WTC11 (cell line): ENCODE data around the gene CCDC87. TPM values are rescaled to one million over a fixed set of nuclear protein-coding genes. Genes with fewer than 3 reads are reported as not detected.
"Not testable (repeated sequence)": the region's sequence is repeated elsewhere in the genome, so short reads cannot be mapped to it uniquely, and the experiment has no call there.

Experiments used
- ATAC-seq: fragments of 200-7000 bp; cut with Tn5 transposase; 2 replicates; pipeline ENCODE4 v1.10.0; 2021; ENCODE audit warnings: mild to moderate bottlenecking, moderate library complexity
- CTCF ChIA-PET: fragments of 300-600 bp; sonication (Branson Sonifier 250); formaldehyde crosslinking; loops from one replicate; lab custom pipeline; 2021; ENCODE audit warnings: antibody characterized with exemption; lab: Charles Lee
- POLR2A ChIA-PET: fragments of 350-600 bp; sonication (Branson Sonifier 250); formaldehyde crosslinking; loops from one replicate; lab custom pipeline; 2021; ENCODE audit warnings: antibody characterized with exemption; lab: Charles Lee
- DNase-seq: peaks from one replicate; pipeline ENCODE4 v3.0.0; 2021; ENCODE audit warnings: low spot score
- H3K27ac Mint-ChIP-seq: 2 replicates; pipeline ENCODE4 v1.8.0; 2021; ENCODE audit warnings: mixed read lengths
- H3K27me3 Mint-ChIP-seq: 2 replicates; pipeline ENCODE4 v1.8.0; 2021; ENCODE audit warnings: low read depth, mild to moderate bottlenecking, moderate library complexity, mixed read lengths
- H3K36me3 Mint-ChIP-seq: 2 replicates; pipeline ENCODE4 v1.8.0; 2021; ENCODE audit warnings: mixed read lengths
- H3K4me1 Mint-ChIP-seq: 2 replicates; pipeline ENCODE4 v1.8.0; 2022; ENCODE audit warnings: mixed read lengths
- H3K4me3 Mint-ChIP-seq: 2 replicates; pipeline ENCODE4 v1.8.0; 2021; ENCODE audit warnings: mild to moderate bottlenecking, moderate library complexity, mixed read lengths
- H3K9me3 Mint-ChIP-seq: 2 replicates; pipeline ENCODE4 v1.8.0; 2021; ENCODE audit warnings: mixed read lengths
- ESRRA ChIP-seq: sonication (generic); formaldehyde crosslinking; IDR thresholded peaks from 2 replicates; pipeline ENCODE4 v1.8.1; 2022; ENCODE audit warnings: mild to moderate bottlenecking, missing genetic modification reagents, borderline replicate concordance
- FOXP1 ChIP-seq: sonication (generic); formaldehyde crosslinking; IDR thresholded peaks from 2 replicates; pipeline ENCODE4 v1.8.0; 2022; ENCODE audit warnings: missing genetic modification reagents, mild to moderate bottlenecking, moderate library complexity, borderline replicate concordance
- MXD4 ChIP-seq: fragments of 250-450 bp; sonication (Bioruptor Pico); IDR thresholded peaks from 2 replicates; pipeline ENCODE4 v1.8.0; 2021; ENCODE audit warnings: mild to moderate bottlenecking, moderate library complexity, borderline replicate concordance
- NFYB ChIP-seq: sonication (generic); formaldehyde crosslinking; conservative IDR thresholded peaks from 2 replicates; pipeline ENCODE4 v1.8.0; 2022; ENCODE audit warnings: low read depth, missing genetic modification reagents
- NR2C2 ChIP-seq: sonication (generic); formaldehyde crosslinking; IDR thresholded peaks from 2 replicates; pipeline ENCODE4 v1.8.0; 2022; ENCODE audit warnings: mild to moderate bottlenecking, missing genetic modification reagents
- SP1 ChIP-seq: sonication (generic); formaldehyde crosslinking; conservative IDR thresholded peaks from 2 replicates; pipeline ENCODE4 v1.8.1; 2022; ENCODE audit warnings: missing genetic modification reagents
- TCF7 ChIP-seq: sonication (generic); formaldehyde crosslinking; IDR thresholded peaks from 2 replicates; pipeline ENCODE4 v1.8.0; 2022; ENCODE audit warnings: mild to moderate bottlenecking, low read depth, missing genetic modification reagents, moderate library complexity
- ZNF416 ChIP-seq: fragments of 250-450 bp; sonication (Bioruptor Pico); IDR thresholded peaks from 2 replicates; pipeline ENCODE4 v1.9.0; 2021; ENCODE audit warnings: mild to moderate bottlenecking, inconsistent platforms
- total RNA-seq: library from RNA; stranded (reverse); gene quantifications from 3 replicates; pipeline ENCODE4 v1.2.3, GENCODE V29; 2021
- TF ChIP-seq, protein P1 (sequence below): sonication (generic); formaldehyde crosslinking; IDR thresholded peaks from 2 replicates; pipeline ENCODE4 v1.8.1; 2023; ENCODE audit warnings: mild to moderate bottlenecking, missing genetic modification reagents
- TF ChIP-seq, protein P2 (sequence below): sonication (generic); formaldehyde crosslinking; IDR thresholded peaks from 2 replicates; pipeline ENCODE4 v1.8.1; 2022; ENCODE audit warnings: low read depth, missing genetic modification reagents, borderline replicate concordance
- TF ChIP-seq, protein P3 (sequence below): sonication (generic); formaldehyde crosslinking; IDR thresholded peaks from 2 replicates; pipeline ENCODE4 v1.8.0; 2022; ENCODE audit warnings: mild to moderate bottlenecking, missing genetic modification reagents
- TF ChIP-seq, protein P4 (sequence below): sonication (generic); formaldehyde crosslinking; IDR thresholded peaks from 2 replicates; pipeline ENCODE4 v1.8.0; 2022; ENCODE audit warnings: mild to moderate bottlenecking, missing genetic modification reagents
- TF ChIP-seq, protein P5 (sequence below): sonication (generic); formaldehyde crosslinking; IDR thresholded peaks from 2 replicates; pipeline ENCODE4 v1.8.0; 2022; ENCODE audit warnings: missing genetic modification reagents

Gene CCDC87
- total RNA-seq, 1 experiment from 2014 or later: 0.85 TPM

DNA sequence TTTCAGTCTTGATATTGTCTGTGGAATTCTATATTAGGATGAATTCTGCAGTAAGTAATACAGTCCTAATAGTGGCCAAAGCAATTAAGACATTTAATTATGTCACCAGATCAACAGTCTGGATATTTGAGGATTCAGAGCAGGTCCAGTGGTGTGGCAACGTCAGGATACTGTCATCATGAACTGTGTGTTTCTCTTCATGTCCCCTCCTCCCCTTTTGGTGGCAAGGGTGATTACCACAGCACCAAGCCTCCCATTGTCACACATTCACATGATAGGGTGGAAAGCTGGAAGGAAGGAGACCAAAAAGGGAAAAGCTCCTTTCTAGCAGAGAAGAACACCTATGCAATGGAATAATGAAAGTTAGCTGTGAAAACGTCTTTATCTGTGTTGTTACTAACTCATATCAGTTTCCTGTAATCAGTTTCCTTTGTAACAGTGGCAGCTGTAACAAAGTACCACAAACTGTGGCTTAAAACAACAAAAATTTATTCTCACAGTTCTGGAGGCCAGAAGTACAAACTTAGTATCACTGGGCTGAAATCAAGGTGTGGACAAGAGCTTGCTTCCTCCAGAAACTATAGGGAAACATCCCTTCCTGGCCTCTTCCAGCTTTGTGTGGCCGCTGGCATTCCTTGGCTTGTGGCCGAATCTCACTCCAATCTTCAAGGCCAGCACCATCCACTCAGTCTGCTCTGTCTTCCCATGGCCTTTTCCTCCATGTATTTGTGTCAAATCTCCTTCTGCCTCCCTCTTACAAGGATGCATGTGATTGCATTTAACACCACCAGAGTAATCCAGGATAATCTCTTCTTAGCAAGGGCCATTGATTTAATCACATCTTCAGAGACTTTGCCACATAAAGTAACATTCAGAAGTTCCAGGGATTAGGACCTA, 17.1 kb upstream of the CCDC87 start (continued):
- TF ChIP-seq NR2C2 (CRISPR knock-in tag) (no peak), MXD4 (CRISPR knock-in tag) (no peak), TCF7 (CRISPR knock-in tag) (no peak), FOXP1 (CRISPR knock-in tag) (no peak)

DNA sequence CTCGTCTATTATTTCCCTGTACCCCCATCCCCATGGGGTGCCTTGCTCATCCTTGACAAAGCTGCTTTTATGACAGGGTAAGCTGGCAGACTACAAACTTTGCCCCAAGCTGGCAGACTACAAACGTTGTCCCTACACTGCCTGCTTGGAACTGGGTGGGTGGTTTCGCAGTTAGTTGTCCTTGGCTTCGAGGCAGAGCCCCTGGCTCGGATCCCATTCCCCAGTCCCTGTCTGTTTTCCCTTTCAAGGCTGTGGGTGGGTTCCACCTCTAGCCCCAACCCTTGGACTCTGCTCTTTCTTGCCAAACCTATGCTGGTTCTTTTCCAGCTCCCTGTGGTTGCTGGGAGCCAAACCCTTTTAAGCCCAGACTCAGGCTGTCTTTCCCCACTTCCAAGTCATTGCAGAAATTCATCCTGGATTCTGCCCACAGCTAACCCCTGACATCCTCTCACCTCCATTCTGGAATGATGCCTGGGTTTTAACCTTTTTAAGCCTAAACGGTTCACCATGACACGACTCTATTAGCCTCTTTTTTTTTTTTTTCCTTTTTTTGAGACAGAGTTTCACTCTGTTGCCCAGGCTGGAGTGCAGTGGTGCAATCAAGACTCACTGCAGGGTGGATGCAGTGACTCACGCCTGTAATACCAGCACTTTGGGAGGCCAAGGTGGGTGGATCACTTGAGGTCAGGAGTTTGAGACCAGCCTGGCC, 14.4 kb upstream of the CCDC87 start:
- ChIA-PET CTCF (no interaction called here), POLR2A (interaction anchor here (1.0 kb wide), 1 partner anchor 26 kb away, joined by 3 read pairs; no protein-coding TSS in a partner anchor)
- ATAC-seq: no peak
- Mint-ChIP-seq H3K4me3 (no peak overlapping the region), H3K27ac (no peak overlapping the region), H3K9me3 (peaks cover 5% of the 10 kb centered on the region), H3K36me3 (peaks cover 15% of the 10 kb centered on the region), H3K27me3 (no peaks in the 10 kb centered on the region; the same call in 1 of the 2 replicates), H3K4me1 (no peaks in the 10 kb centered on the region)
- DNase-seq: no peak
- TF ChIP-seq, protein P1, sequence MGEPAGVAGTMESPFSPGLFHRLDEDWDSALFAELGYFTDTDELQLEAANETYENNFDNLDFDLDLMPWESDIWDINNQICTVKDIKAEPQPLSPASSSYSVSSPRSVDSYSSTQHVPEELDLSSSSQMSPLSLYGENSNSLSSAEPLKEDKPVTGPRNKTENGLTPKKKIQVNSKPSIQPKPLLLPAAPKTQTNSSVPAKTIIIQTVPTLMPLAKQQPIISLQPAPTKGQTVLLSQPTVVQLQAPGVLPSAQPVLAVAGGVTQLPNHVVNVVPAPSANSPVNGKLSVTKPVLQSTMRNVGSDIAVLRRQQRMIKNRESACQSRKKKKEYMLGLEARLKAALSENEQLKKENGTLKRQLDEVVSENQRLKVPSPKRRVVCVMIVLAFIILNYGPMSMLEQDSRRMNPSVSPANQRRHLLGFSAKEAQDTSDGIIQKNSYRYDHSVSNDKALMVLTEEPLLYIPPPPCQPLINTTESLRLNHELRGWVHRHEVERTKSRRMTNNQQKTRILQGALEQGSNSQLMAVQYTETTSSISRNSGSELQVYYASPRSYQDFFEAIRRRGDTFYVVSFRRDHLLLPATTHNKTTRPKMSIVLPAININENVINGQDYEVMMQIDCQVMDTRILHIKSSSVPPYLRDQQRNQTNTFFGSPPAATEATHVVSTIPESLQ: no peak
- TF ChIP-seq, protein P2, sequence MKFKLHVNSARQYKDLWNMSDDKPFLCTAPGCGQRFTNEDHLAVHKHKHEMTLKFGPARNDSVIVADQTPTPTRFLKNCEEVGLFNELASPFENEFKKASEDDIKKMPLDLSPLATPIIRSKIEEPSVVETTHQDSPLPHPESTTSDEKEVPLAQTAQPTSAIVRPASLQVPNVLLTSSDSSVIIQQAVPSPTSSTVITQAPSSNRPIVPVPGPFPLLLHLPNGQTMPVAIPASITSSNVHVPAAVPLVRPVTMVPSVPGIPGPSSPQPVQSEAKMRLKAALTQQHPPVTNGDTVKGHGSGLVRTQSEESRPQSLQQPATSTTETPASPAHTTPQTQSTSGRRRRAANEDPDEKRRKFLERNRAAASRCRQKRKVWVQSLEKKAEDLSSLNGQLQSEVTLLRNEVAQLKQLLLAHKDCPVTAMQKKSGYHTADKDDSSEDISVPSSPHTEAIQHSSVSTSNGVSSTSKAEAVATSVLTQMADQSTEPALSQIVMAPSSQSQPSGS (CRISPR knock-in tag): no peak
- TF ChIP-seq, protein P3, sequence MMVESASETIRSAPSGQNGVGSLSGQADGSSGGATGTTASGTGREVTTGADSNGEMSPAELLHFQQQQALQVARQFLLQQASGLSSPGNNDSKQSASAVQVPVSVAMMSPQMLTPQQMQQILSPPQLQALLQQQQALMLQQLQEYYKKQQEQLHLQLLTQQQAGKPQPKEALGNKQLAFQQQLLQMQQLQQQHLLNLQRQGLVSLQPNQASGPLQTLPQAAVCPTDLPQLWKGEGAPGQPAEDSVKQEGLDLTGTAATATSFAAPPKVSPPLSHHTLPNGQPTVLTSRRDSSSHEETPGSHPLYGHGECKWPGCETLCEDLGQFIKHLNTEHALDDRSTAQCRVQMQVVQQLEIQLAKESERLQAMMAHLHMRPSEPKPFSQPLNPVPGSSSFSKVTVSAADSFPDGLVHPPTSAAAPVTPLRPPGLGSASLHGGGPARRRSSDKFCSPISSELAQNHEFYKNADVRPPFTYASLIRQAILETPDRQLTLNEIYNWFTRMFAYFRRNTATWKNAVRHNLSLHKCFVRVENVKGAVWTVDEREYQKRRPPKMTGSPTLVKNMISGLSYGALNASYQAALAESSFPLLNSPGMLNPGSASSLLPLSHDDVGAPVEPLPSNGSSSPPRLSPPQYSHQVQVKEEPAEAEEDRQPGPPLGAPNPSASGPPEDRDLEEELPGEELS (CRISPR knock-in tag): no peak
- TF ChIP-seq SP1 (CRISPR knock-in tag) (no peak), NFYB (no peak), ESRRA (CRISPR knock-in tag) (no peak), ZNF416 (CRISPR knock-in tag) (no peak)
- TF ChIP-seq, protein P4, sequence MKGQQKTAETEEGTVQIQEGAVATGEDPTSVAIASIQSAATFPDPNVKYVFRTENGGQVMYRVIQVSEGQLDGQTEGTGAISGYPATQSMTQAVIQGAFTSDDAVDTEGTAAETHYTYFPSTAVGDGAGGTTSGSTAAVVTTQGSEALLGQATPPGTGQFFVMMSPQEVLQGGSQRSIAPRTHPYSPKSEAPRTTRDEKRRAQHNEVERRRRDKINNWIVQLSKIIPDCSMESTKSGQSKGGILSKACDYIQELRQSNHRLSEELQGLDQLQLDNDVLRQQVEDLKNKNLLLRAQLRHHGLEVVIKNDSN (CRISPR knock-in tag): no peak
- TF ChIP-seq, protein P5, sequence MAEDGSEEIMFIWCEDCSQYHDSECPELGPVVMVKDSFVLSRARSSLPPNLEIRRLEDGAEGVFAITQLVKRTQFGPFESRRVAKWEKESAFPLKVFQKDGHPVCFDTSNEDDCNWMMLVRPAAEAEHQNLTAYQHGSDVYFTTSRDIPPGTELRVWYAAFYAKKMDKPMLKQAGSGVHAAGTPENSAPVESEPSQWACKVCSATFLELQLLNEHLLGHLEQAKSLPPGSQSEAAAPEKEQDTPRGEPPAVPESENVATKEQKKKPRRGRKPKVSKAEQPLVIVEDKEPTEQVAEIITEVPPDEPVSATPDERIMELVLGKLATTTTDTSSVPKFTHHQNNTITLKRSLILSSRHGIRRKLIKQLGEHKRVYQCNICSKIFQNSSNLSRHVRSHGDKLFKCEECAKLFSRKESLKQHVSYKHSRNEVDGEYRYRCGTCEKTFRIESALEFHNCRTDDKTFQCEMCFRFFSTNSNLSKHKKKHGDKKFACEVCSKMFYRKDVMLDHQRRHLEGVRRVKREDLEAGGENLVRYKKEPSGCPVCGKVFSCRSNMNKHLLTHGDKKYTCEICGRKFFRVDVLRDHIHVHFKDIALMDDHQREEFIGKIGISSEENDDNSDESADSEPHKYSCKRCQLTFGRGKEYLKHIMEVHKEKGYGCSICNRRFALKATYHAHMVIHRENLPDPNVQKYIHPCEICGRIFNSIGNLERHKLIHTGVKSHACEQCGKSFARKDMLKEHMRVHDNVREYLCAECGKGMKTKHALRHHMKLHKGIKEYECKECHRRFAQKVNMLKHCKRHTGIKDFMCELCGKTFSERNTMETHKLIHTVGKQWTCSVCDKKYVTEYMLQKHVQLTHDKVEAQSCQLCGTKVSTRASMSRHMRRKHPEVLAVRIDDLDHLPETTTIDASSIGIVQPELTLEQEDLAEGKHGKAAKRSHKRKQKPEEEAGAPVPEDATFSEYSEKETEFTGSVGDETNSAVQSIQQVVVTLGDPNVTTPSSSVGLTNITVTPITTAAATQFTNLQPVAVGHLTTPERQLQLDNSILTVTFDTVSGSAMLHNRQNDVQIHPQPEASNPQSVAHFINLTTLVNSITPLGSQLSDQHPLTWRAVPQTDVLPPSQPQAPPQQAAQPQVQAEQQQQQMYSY (CRISPR knock-in tag): no peak

DNA sequence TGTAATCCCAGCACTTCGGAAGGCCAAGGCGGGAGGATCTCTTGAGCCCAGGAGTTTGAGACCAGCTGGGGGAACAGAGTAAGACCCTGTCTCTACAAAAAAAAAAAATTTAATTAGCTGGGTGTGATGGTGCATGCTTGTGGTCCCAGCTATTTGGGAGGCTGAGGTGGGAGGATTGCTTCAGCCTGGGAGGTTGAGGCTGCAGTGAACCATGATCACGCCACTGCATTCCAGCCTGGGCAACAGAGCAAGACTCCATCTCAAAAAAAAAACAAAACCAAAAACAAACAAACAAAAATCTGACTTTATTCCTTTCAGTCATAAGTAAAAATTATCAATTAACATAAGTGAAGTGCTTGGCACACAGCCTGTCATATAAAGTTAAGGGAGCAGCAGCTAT, 13.7 kb upstream of the CCDC87 start:
- H3K4me1 Mint-ChIP-seq, POLR2A ChIA-PET, CTCF ChIA-PET, ATAC-seq, H3K27ac Mint-ChIP-seq, H3K9me3 Mint-ChIP-seq, H3K4me3 Mint-ChIP-seq, DNase-seq, H3K27me3 Mint-ChIP-seq: not testable (repeated sequence)
- peaks cover 20% of the 10 kb centered on the region for H3K36me3 Mint-ChIP-seq
